Activated T-cell treated with anti-CD3 and anti-CD28 coated beads for 1 hour (primary cell): Measurements from ENCODE around the gene FRMD4B.

Experiments used
- DNase-seq: peaks from one replicate; pipeline ENCODE4 v3.0.0-alpha.2; 2020; ENCODE audit warnings: low read depth

FRMD4B gene

GRCh38 chr3:69385723-69386555 lies at the start of gene FRMD4B:
TSS of gene FRMD4B (minus strand) at chr3:69386088. CDS start at chr3:69385989, 99 bp downstream.
- DNase-seq: no peak

- DNase-seq: no peak
Observed at GRCh38 chr3:69433969-69434325, 48.1 kb upstream of the FRMD4B start.

GRCh38 chr3:69433121-69433968 lies 47.5 kb upstream of the FRMD4B start:
- no peak for DNase-seq

- no peak for DNase-seq
Observed at GRCh38 chr3:69428657-69429255, 42.9 kb upstream of the FRMD4B start.

GRCh38 chr3:69426967-69427304 lies 41.0 kb upstream of the FRMD4B start:
- DNase-seq: no peak

- DNase-seq: no peak
Observed at GRCh38 chr3:69426291-69426966, 40.5 kb upstream of the FRMD4B start.

GRCh38 chr3:69425249-69425648 lies 39.4 kb upstream of the FRMD4B start:
- no peak for DNase-seq

- no peak for DNase-seq
Observed at GRCh38 chr3:69423463-69424155, 37.7 kb upstream of the FRMD4B start.

GRCh38 chr3:69422751-69423150 lies 36.9 kb upstream of the FRMD4B start:
- no peak for DNase-seq

GRCh38 chr3:69420781-69421520 lies 35.1 kb upstream of the FRMD4B start:
- DNase-seq: no peak

- no peak for DNase-seq
Observed at GRCh38 chr3:69419276-69419675, 33.4 kb upstream of the FRMD4B start.

GRCh38 chr3:69417541-69418078 lies 31.7 kb upstream of the FRMD4B start:
- DNase-seq: no peak

GRCh38 chr3:69413551-69414207 lies 27.8 kb upstream of the FRMD4B start:
- DNase-seq: no peak

GRCh38 chr3:69411346-69411745 lies 25.5 kb upstream of the FRMD4B start:
- DNase-seq: no peak

- peak; percentile 47 for DNase-seq
Observed at GRCh38 chr3:69410301-69410700, 24.4 kb upstream of the FRMD4B start.

GRCh38 chr3:69409831-69410230 lies 23.9 kb upstream of the FRMD4B start:
- DNase-seq: no peak

- no peak for DNase-seq
Observed at GRCh38 chr3:69409011-69409410, 23.1 kb upstream of the FRMD4B start.

GRCh38 chr3:69408542-69408941 lies 22.7 kb upstream of the FRMD4B start:
- DNase-seq: no peak

GRCh38 chr3:69407908-69408307 lies 22.0 kb upstream of the FRMD4B start:
- DNase-seq: no peak

- no peak for DNase-seq
Observed at GRCh38 chr3:69406163-69406562, 20.3 kb upstream of the FRMD4B start.
